ENCODE measurements around the gene SUN5.
A peak's percentile ranks its signal among the peaks of the same experiment; 100 is the strongest.

SUN5 gene

GRCh38 chr20:32991383-32991782 is 12.8 kb downstream of the SUN5 start:
- no peak for DNase-seq

- no peak for DNase-seq
Observed at GRCh38 chr20:32990426-32990825, 13.8 kb downstream of the SUN5 start.

- DNase-seq, result no peak
Observed at GRCh38 chr20:32989507-32990283, 14.5 kb downstream of the SUN5 start.

GRCh38 chr20:32988008-32988407 is 16.2 kb downstream of the SUN5 start:
- DNase-seq, result no peak

GRCh38 chr20:32987044-32987825 is 17.0 kb downstream of the SUN5 start:
- no peak for DNase-seq

- no peak for DNase-seq
Observed at GRCh38 chr20:32986331-32986966, 17.8 kb downstream of the SUN5 start.

- no peak for DNase-seq
Observed at GRCh38 chr20:32985596-32985995, 18.6 kb downstream of the SUN5 start.

- DNase-seq, result no peak
Observed at GRCh38 chr20:32984631-32985354, 19.4 kb downstream of the SUN5 start.

- DNase-seq, result no peak
Observed at GRCh38 chr20:32984196-32984595, 20.0 kb downstream of the SUN5 start.

- DNase-seq, result no peak
Observed at GRCh38 chr20:32983459-32984112, 20.6 kb downstream of the SUN5 start.

- peak; percentile 19 for DNase-seq
Observed at GRCh38 chr20:32982617-32983458, 21.4 kb downstream of the SUN5 start.

GRCh38 chr20:32980990-32981389 is 23.2 kb downstream of the SUN5 start:
- no peak for DNase-seq

- DNase-seq, result no peak
Observed at GRCh38 chr20:32980131-32980941, 23.9 kb downstream of the SUN5 start.

GRCh38 chr20:32979201-32979998 is 24.8 kb downstream of the SUN5 start:
- DNase-seq, result no peak

- DNase-seq, result no peak
Observed at GRCh38 chr20:32978009-32978335, 26.3 kb downstream of the SUN5 start.

GRCh38 chr20:32977281-32978008 is 26.8 kb downstream of the SUN5 start:
- DNase-seq, result no peak

GRCh38 chr20:32976746-32977145 is 27.5 kb downstream of the SUN5 start:
- no peak for DNase-seq

GRCh38 chr20:32975698-32976674 is 28.2 kb downstream of the SUN5 start:
- DNase-seq, result no peak
